Right cardiac atrium (tissue), 5 donors: ENCODE measurements around the gene PPP1R3F. TPM values are rescaled to one million over a fixed set of nuclear protein-coding genes. Genes with fewer than 3 reads are reported as not detected.
A peak's percentile ranks its signal among the peaks of the same experiment; 100 is the strongest.
"Not testable (repeated sequence)": the region's sequence is repeated elsewhere in the genome, so short reads cannot be mapped to it uniquely, and the experiment has no call there.

Experiments
- ATAC-seq, 2 donors: fragments of 200-7000 bp; cut with Tn5 transposase; one replicate each; pipeline versions ENCODE4 v1.8.0 to v1.9.1; 2020; ENCODE audit warnings: moderate library complexity in 2 of 2, mild to moderate bottlenecking in 1 of 2
- DNase-seq, 3 donors: peaks; one replicate each; pipeline ENCODE4 v3.0.0-alpha.2; 2020
- H3K27ac ChIP-seq: one replicate; pipeline ENCODE4 v1.5.1; 2013; ENCODE audit warnings: mild to moderate bottlenecking, low read length, control low read depth, moderate library complexity
- H3K27me3 ChIP-seq: one replicate; pipeline ENCODE4 v1.6.1; 2013; ENCODE audit not compliant: control insufficient read depth, insufficient read depth
- H3K4me1 ChIP-seq: one replicate; pipeline ENCODE4 v1.6.1; 2013; ENCODE audit warnings: low read length; ENCODE audit not compliant: control insufficient read depth, insufficient read depth
- H3K4me3 ChIP-seq: one replicate; pipeline ENCODE4 v1.5.1; 2013; ENCODE audit warnings: low read length, control low read depth
- H3K9me3 ChIP-seq: one replicate; pipeline ENCODE4 v1.6.1; 2013; ENCODE audit warnings: low read length; ENCODE audit not compliant: control insufficient read depth
- WGBS: extraction: QIAGEN DNeasy Blood & Tissue Kit; methylation state at CpG from one replicate; pipeline ENCODE4 v1.1.7; 2013; 5-methylcytosine and 5-hydroxymethylcytosine counted together
- intact Hi-C, 4 donors: fragments of 100-400 bp; cut with DNase I; formaldehyde crosslinking; loops; one replicate each; pipeline versions ENCODE4 v1.11.0 to v1.14.0; 2022 to 2023
- polyA plus RNA-seq: library from polyadenylated mRNA; stranded (reverse); fragments of 200-250 nt; gene quantifications from one replicate; pipeline ENCODE4 v1.2.3, GENCODE V29; 2013
- total RNA-seq, 4 donors: library from RNA; stranded (reverse); fragmentation: NEBNext Ultra II Directional; extraction: Animal tissue kit (Norgen Biotek cat#: 25700); gene quantifications; one replicate each; pipeline ENCODE4 v1.2.1, GENCODE V29; 2021
- donor health status: healthy with polysubstance abuse.
- donor health status: DM: no; HTN: yes; CAD: no.
- donor health status: DM: no; HTN: no; CAD: no.
- donor health status: DM: no; HTN: yes; CAD: no; lungs with severe emphysema.
- donor health status: DM: yes; HTN: yes; CAD: no.

Gene PPP1R3F
- total and polyA plus RNA-seq, 5 donors, result 23.5 to 29.3 (median 25.1) TPM

GRCh38 chrX:49291615-49292337 lies 22.2 kb downstream of the PPP1R3F start:
- DNase-seq (peak; percentile 54 to 80 (median 79)), ATAC-seq (peak; percentile 78 to 81)
- Histone ChIP-seq H3K27me3 (no peaks in the 10 kb centered on the region), H3K27ac (no peak overlapping the region), H3K4me3 (no peak overlapping the region), H3K9me3 (no peaks in the 10 kb centered on the region), H3K4me1 (no peaks in the 10 kb centered on the region)
- WGBS, result 17% methylated on average over 11 of the region's 11 CpGs
- intact Hi-C loops, result no loop called here

- 67% methylated on average over 17 of the region's 17 CpGs for WGBS
- Histone ChIP-seq H3K4me1 (no peaks in the 10 kb centered on the region), H3K4me3 (no peak overlapping the region), H3K27ac (no peak overlapping the region), H3K9me3 (no peaks in the 10 kb centered on the region), H3K27me3 (no peaks in the 10 kb centered on the region)
- DNase-seq, result peak in 1 of 3 donors; percentile 56
- no peak for ATAC-seq
- intact Hi-C loops, result no loop called here
Measured at GRCh38 chrX:49292400-49293362, 23.1 kb downstream of the PPP1R3F start.

GRCh38 chrX:49299293-49299692 lies 29.7 kb downstream of the PPP1R3F start:
- H3K9me3 ChIP-seq, H3K27ac ChIP-seq, H3K4me3 ChIP-seq, ATAC-seq, H3K4me1 ChIP-seq, intact Hi-C loops, DNase-seq, H3K27me3 ChIP-seq: not testable (repeated sequence)
- 86% methylated on average over 5 of the region's 5 CpGs for WGBS

GRCh38 chrX:49300703-49301102 lies 31.1 kb downstream of the PPP1R3F start:
- Histone ChIP-seq H3K4me3 (no peak overlapping the region), H3K4me1 (no peaks in the 10 kb centered on the region), H3K27me3 (no peaks in the 10 kb centered on the region), H3K27ac (no peak overlapping the region), H3K9me3 (no peaks in the 10 kb centered on the region)
- DNase-seq, result no peak
- 82% methylated on average over 1 of the region's 1 CpG for WGBS
- no peak for ATAC-seq
- intact Hi-C loops, result no loop called here

- ATAC-seq (no peak), DNase-seq (no peak)
- WGBS, result 80% methylated on average over 15 of the region's 15 CpGs
- intact Hi-C loops, result no loop called here
- Histone ChIP-seq H3K4me3 (no peak within 1 kb of the TSS), H3K27ac (no peak within 1 kb of the TSS), H3K9me3 (no peaks in the 10 kb centered on the region), H3K27me3 (no peaks in the 10 kb centered on the region), H3K4me1 (no peaks in the 10 kb centered on the region)
Measured at GRCh38 chrX:49303346-49303745, 33.8 kb downstream of the PPP1R3F start, which contains the start of gene GAGE10. TSS of gene GAGE10 (plus strand) at chrX:49303646. CDS start at chrX:49304860, 1,214 bp downstream.

GRCh38 chrX:49307775-49308174 lies 38.2 kb downstream of the PPP1R3F start:
- intact Hi-C loops, H3K9me3 ChIP-seq, H3K4me1 ChIP-seq, H3K27me3 ChIP-seq, DNase-seq, H3K4me3 ChIP-seq, H3K27ac ChIP-seq, ATAC-seq: not testable (repeated sequence)
- 61% methylated on average over 2 of the region's 2 CpGs for WGBS

GRCh38 chrX:49308604-49309269 lies 39.1 kb downstream of the PPP1R3F start:
- 39% methylated on average over 15 of the region's 15 CpGs for WGBS
- peak in 2 of 3 donors; percentile 40 to 59 for DNase-seq

GRCh38 chrX:49309401-49309981 lies 39.9 kb downstream of the PPP1R3F start:
- H3K4me1 ChIP-seq, result no peaks in the 10 kb centered on the region
- WGBS, result 7% methylated on average over 8 of the region's 8 CpGs
- no peak for DNase-seq
- H3K4me3 ChIP-seq, result peak overlapping the region; percentile 54
- intact Hi-C loops, result no loop called here
- no peaks in the 10 kb centered on the region for H3K27me3 ChIP-seq
- peak in 1 of 2 donors; percentile 36 for ATAC-seq
- no peaks in the 10 kb centered on the region for H3K9me3 ChIP-seq
- H3K27ac ChIP-seq, result peak overlapping the region; percentile 2

More at GRCh38 chrX:49308604-49309269, 39.1 kb downstream of the PPP1R3F start:
- intact Hi-C loops, result no loop called here
- Histone ChIP-seq H3K4me3 (peak overlapping the region; percentile 54), H3K4me1 (no peaks in the 10 kb centered on the region), H3K27me3 (no peaks in the 10 kb centered on the region), H3K9me3 (no peaks in the 10 kb centered on the region), H3K27ac (peak overlapping the region; percentile 36)
- ATAC-seq, result peak; percentile 78 to 86

GRCh38 chrX:49310371-49310770 lies 40.8 kb downstream of the PPP1R3F start:
- Histone ChIP-seq H3K4me1 (no peaks in the 10 kb centered on the region), H3K27me3 (no peaks in the 10 kb centered on the region), H3K4me3 (no peak overlapping the region), H3K9me3 (no peaks in the 10 kb centered on the region), H3K27ac (no peak overlapping the region)
- intact Hi-C loops, result no loop called here
- ATAC-seq, result no peak
- DNase-seq, result no peak
- 61% methylated on average over 18 of the region's 18 CpGs for WGBS

GRCh38 chrX:49312176-49312575 lies 42.6 kb downstream of the PPP1R3F start:
- intact Hi-C loops, result no loop called here
- Histone ChIP-seq H3K4me3 (no peak overlapping the region), H3K4me1 (no peaks in the 10 kb centered on the region), H3K27ac (no peak overlapping the region), H3K9me3 (no peaks in the 10 kb centered on the region), H3K27me3 (no peaks in the 10 kb centered on the region)
- 80% methylated on average over 2 of the region's 2 CpGs for WGBS
- DNase-seq, result no peak
- ATAC-seq, result no peak
